Measurements from ENCODE around the gene LIMK1. TPM values are rescaled to one million over a fixed set of nuclear protein-coding genes. Genes with fewer than 3 reads are reported as not detected.
"Not testable (repeated sequence)": the region's sequence is repeated elsewhere in the genome, so short reads cannot be mapped to it uniquely, and the experiment has no call there.

Gene LIMK1
- polyA plus RNA-seq, 2 of the 4 experiments (the other 2 are of a cell fraction) = 17.6 to 28.9 TPM

- Histone ChIP-seq H3K4me2 (no peak overlapping the region), H3K9me3 (no peaks in the 10 kb centered on the region), H3K27ac (no peak overlapping the region), H3K4me1 (no peaks in the 10 kb centered on the region), H3K4me3 (no peak overlapping the region)
- TF ChIP-seq ZC3H11A (IDR thresholded peaks at IDR 0.05) (peak; percentile 60), CTCF (IDR thresholded peaks at IDR 0.05) (no peak), PBX3 (IDR thresholded peaks at IDR 0.05) (no peak), GATA3 (IDR thresholded peaks at IDR 0.05; ENCODE audit: borderline replicate concordance) (no peak), NPAS2 (CRISPR knock-in tag; IDR thresholded peaks at IDR 0.05; ENCODE audit: borderline replicate concordance) (no peak)
- WGBS (ENCODE audit: missing lambda C conversion rate) = 85% methylated on average over 9 of the region's 9 CpGs
- DNase-seq (ENCODE audit: low read depth in 1 of 2, low spot score in 1 of 2) (no peak), ATAC-seq (no peak), FAIRE-seq (no peak)
- ChIA-PET POLR2A (no interaction called here), CTCF (interaction anchor here (1.1 kb wide), 1 partner anchor 18 kb away, joined by 3 read pairs; no protein-coding TSS in a partner anchor)
Measured at GRCh38 chr7:74157605-74158004, 74.0 kb downstream of the LIMK1 start.

GRCh38 chr7:74164985-74165456 lies 81.4 kb downstream of the LIMK1 start:
- ChIA-PET CTCF (interaction anchor here (0.6 to 2.1 kb wide), 6 partner anchors 10 to 138 kb away, joined by 3 to 5 read pairs (median 4); partner anchors contain the start of gene ELN), POLR2A (no interaction called here)
- Histone ChIP-seq H3K4me1 (0 out of 3 replicates have a peak, but pooled peaks cover 4% of the 10 kb centered on the region), H3K4me2 (no peak overlapping the region), H3K9me3 (no peaks in the 10 kb centered on the region), H3K4me3 (no peak overlapping the region), H3K27ac (no peak overlapping the region)
- TF ChIP-seq HEYL (CRISPR knock-in tag; IDR thresholded peaks at IDR 0.05) (no peak), RAD21 (conservative IDR thresholded peaks at IDR 0.05 in 1 of 2, IDR thresholded peaks at IDR 0.05 in 1 of 2) (0 out of 5 replicates have a peak, but pooled peaks of 1 of the 2 experiments have one; percentile 20), CTCF (IDR thresholded peaks at IDR 0.05) (peak; percentile 38), KDM5A (IDR thresholded peaks at IDR 0.05) (no peak)
- 24% methylated on average over 7 of the region's 7 CpGs for WGBS (ENCODE audit: missing lambda C conversion rate)
- FAIRE-seq (no peak), DNase-seq (ENCODE audit: low read depth in 1 of 2, low spot score in 1 of 2) (peak in 1 of 2 experiments; percentile 48), ATAC-seq (peak in 1 of 2 experiments; percentile 66; a peak in 3 of 6 replicates)

- H3K4me1 ChIP-seq = 0 out of 3 replicates have a peak, but pooled peaks cover 4% of the 10 kb centered on the region
- POLR2A ChIA-PET = interaction anchor here (0.6 kb wide), 1 partner anchor 99 kb away, joined by 5 read pairs; no protein-coding TSS in a partner anchor
- no peak overlapping the region for H3K4me2 ChIP-seq
- H3K27ac ChIP-seq = no peak overlapping the region
- no peak for ATAC-seq
- DNase-seq (ENCODE audit: low read depth in 1 of 2, low spot score in 1 of 2) = no peak
- H3K9me3 ChIP-seq = no peaks in the 10 kb centered on the region
- no peak for FAIRE-seq
- peak in 1 of 2 experiments; percentile 42; a peak in 2 of 4 replicates for TF ChIP-seq CEBPB (IDR thresholded peaks at IDR 0.05)
- TF ChIP-seq SREBF2 (IDR thresholded peaks at IDR 0.05) = no peak
- CTCF ChIA-PET = interaction anchor here (1.2 to 2.1 kb wide), 4 partner anchors 11 to 97 kb away, joined by 3 to 7 read pairs (median 5); no protein-coding TSS in a partner anchor
- WGBS (ENCODE audit: missing lambda C conversion rate) = 85% methylated on average over 15 of the region's 15 CpGs
- H3K4me3 ChIP-seq = no peak overlapping the region
Measured at GRCh38 chr7:74165867-74166593, 82.4 kb downstream of the LIMK1 start.

- H3K4me3 ChIP-seq; POLR2A ChIA-PET; H3K4me1 ChIP-seq; H3K4me2 ChIP-seq; H3K9me3 ChIP-seq; DNase-seq (ENCODE audit: low read depth in 1 of 2, low spot score in 1 of 2); ATAC-seq; H3K27ac ChIP-seq; FAIRE-seq: not testable (repeated sequence)
- CTCF ChIA-PET = interaction anchor here (0.6 to 1.9 kb wide), 3 partner anchors 39 to 237 kb away, joined by 3 to 6 read pairs (median 4); no protein-coding TSS in a partner anchor
- WGBS (ENCODE audit: missing lambda C conversion rate) = 81% methylated on average over 6 of the region's 6 CpGs
Measured at GRCh38 chr7:74167324-74167723, 83.7 kb downstream of the LIMK1 start.

Other genes starting within 250 kb of the LIMK1 start
- gene METTL27, start 241.3 kb upstream of the LIMK1 start, polyA plus RNA-seq (2011; rRNA removed) = 4.1 and 5.5 TPM in 2 replicates
- gene METTL27, start 241.3 kb upstream of the LIMK1 start, polyA plus RNA-seq (2017; fragmentation: RNase III; extraction: RNeasy Plus Mini Kit Qiagen cat#74134 plus additional on column Dnase treatment) = 4.9 to 5.8 TPM (median 5.3 TPM) in 3 replicates
- 0.16 TPM in 1 of 2 replicates, not detected in the other for gene TMEM270, start 222.6 kb upstream of the LIMK1 start, polyA plus RNA-seq (2011; rRNA removed)
- gene TMEM270, start 222.6 kb upstream of the LIMK1 start, polyA plus RNA-seq (2017; fragmentation: RNase III; extraction: RNeasy Plus Mini Kit Qiagen cat#74134 plus additional on column Dnase treatment) = not detected in 3 replicates
- 0.08 and 0.16 TPM in 2 replicates for gene ELN, start 55.6 kb upstream of the LIMK1 start, polyA plus RNA-seq (2011; rRNA removed)
- gene ELN, start 55.6 kb upstream of the LIMK1 start, polyA plus RNA-seq (2017; fragmentation: RNase III; extraction: RNeasy Plus Mini Kit Qiagen cat#74134 plus additional on column Dnase treatment) = 0.09 to 0.16 TPM (median 0.12 TPM) in 3 replicates
- gene EIF4H, start 90.6 kb downstream of the LIMK1 start, polyA plus RNA-seq (2011; rRNA removed) = 300 and 364 TPM in 2 replicates
- gene EIF4H, start 90.6 kb downstream of the LIMK1 start, polyA plus RNA-seq (2017; fragmentation: RNase III; extraction: RNeasy Plus Mini Kit Qiagen cat#74134 plus additional on column Dnase treatment) = 343 to 377 TPM (median 361 TPM) in 3 replicates
- gene LAT2, start 126.2 kb downstream of the LIMK1 start, polyA plus RNA-seq (2011; rRNA removed) = 2.9 and 3.0 TPM in 2 replicates
- 0.83 to 1.0 TPM (median 0.97 TPM) in 3 replicates for gene LAT2, start 126.2 kb downstream of the LIMK1 start, polyA plus RNA-seq (2017; fragmentation: RNase III; extraction: RNeasy Plus Mini Kit Qiagen cat#74134 plus additional on column Dnase treatment)
- 44.6 and 46.6 TPM in 2 replicates for gene RFC2, start 170.6 kb downstream of the LIMK1 start, polyA plus RNA-seq (2011; rRNA removed)
- 70.9 to 77.7 TPM (median 71.2 TPM) in 3 replicates for gene RFC2, start 170.6 kb downstream of the LIMK1 start, polyA plus RNA-seq (2017; fragmentation: RNase III; extraction: RNeasy Plus Mini Kit Qiagen cat#74134 plus additional on column Dnase treatment)
- 3.7 and 5.7 TPM in 2 replicates for gene CLIP2, start 205.6 kb downstream of the LIMK1 start, polyA plus RNA-seq (2011; rRNA removed)
- 9.2 to 17.0 TPM (median 15.5 TPM) in 3 replicates for gene CLIP2, start 205.6 kb downstream of the LIMK1 start, polyA plus RNA-seq (2017; fragmentation: RNase III; extraction: RNeasy Plus Mini Kit Qiagen cat#74134 plus additional on column Dnase treatment)